H1 (cell line): Measurements from ENCODE around the gene FIBIN.

ENCODE experiments used
- CHD1 ChIP-seq: IDR thresholded peaks from 2 replicates; pipeline ENCODE4 v1.6.1; 2012; ENCODE audit warnings: low read depth, low read length, improper control_type of control experiment
- EP300 ChIP-seq, 2 experiments: IDR thresholded peaks; 1 replicate in 1 of 2; 2 replicates in 1 of 2; pipeline ENCODE4 v1.6.1; 2011 to 2012; ENCODE audit warnings: low read depth in 2 of 2, low read length in 2 of 2, mild to moderate bottlenecking in 2 of 2, borderline replicate concordance in 1 of 2, inconsistent platforms in 1 of 2, moderate library complexity in 1 of 2
- GTF2F1 ChIP-seq: IDR thresholded peaks from 2 replicates; pipeline ENCODE4 v1.6.1; 2012; ENCODE audit warnings: low read depth, low read length, improper control_type of control experiment, borderline replicate concordance
- SUZ12 ChIP-seq: fragments of 200-600 bp; sonication (generic); IDR thresholded peaks from 2 replicates; pipeline ENCODE4 v1.6.1; 2012; ENCODE audit warnings: mild to moderate bottlenecking, inconsistent platforms, low read length, moderate library complexity, mixed read lengths

GRCh38 chr11:27025312-27025955, 31.5 kb downstream of the FIBIN start:
- TF ChIP-seq EP300 (IDR thresholded peaks at IDR 0.05; ENCODE audit: borderline replicate concordance in 1 of 2, low read depth in 2 of 2, low read length in 2 of 2), result no peak
- TF ChIP-seq CHD1, result no peak
- no peak for TF ChIP-seq SUZ12
- no peak for TF ChIP-seq GTF2F1
